ENCODE data around the gene ZNF519.
A peak's percentile ranks its signal among the peaks of the same experiment; 100 is the strongest.

GRCh38 chr18:14086458-14087231, 45.6 kb downstream of the ZNF519 start:
- TF ChIP-seq CTCF (IDR thresholded peaks at IDR 0.05) (peak in 2 of 4 experiments; percentile 16 to 44), POLR2A (IDR thresholded peaks at IDR 0.05) (no peak)
